ENCODE data around the gene UBE2Q2. TPM values are rescaled to one million over a fixed set of nuclear protein-coding genes. Genes with fewer than 3 reads are reported as not detected.

UBE2Q2 gene
- polyA plus RNA-seq, 1 of the 3 experiments (the other 2 are of a cell fraction): 14.5 TPM

GRCh38 chr15:75849167-75849566, 5.9 kb downstream of the UBE2Q2 start:
- H3F3A ChIP-seq (replicated peaks; ENCODE audit: insufficient read depth): no peaks in the 10 kb centered on the region
- 92% methylated on average over 1 of the region's 1 CpG for WGBS (ENCODE audit: low lambda C conversion rate)
- no peak overlapping the region for H3K4me3 ChIP-seq (ENCODE audit: low read depth in 2 of 2, low read length in 1 of 2)
- H3K36me3 ChIP-seq (replicated peaks in 1 of 2; ENCODE audit: control insufficient read depth in 1 of 2, insufficient read depth in 2 of 2, low read length in 1 of 2): peaks cover 1 to 19% of the 10 kb centered on the region in 2 experiments
- peaks cover 100% of the 10 kb centered on the region for H3K79me2 ChIP-seq (ENCODE audit: insufficient read depth)
- DNase-seq: no peak
- ChIA-PET CTCF (no interaction called here), POLR2A (no interaction called here)
- no peaks in the 10 kb centered on the region for H3K27me3 ChIP-seq (ENCODE audit: insufficient read depth)
- H3K4me1 ChIP-seq (ENCODE audit: control insufficient read depth in 1 of 2, insufficient read depth in 2 of 2, low read depth in 1 of 2, low read length in 1 of 2): peaks cover 8 to 12% of the 10 kb centered on the region in 2 experiments; a peak in 3 of 4 replicates
- H3K27ac ChIP-seq (ENCODE audit: low read depth in 2 of 2, low read length in 1 of 2): no peak overlapping the region
- no peak overlapping the region for H2AFZ ChIP-seq (ENCODE audit: low read depth)
- no peak for TF ChIP-seq TAF1 (IDR thresholded peaks at IDR 0.05; ENCODE audit: borderline replicate concordance, low read depth, low read length)
- TF ChIP-seq GABPA (IDR thresholded peaks at IDR 0.05; ENCODE audit: low read depth): no peak
- TF ChIP-seq MEF2A (IDR thresholded peaks at IDR 0.05; ENCODE audit: borderline replicate concordance, low read depth): no peak
- TF ChIP-seq YY1 (IDR thresholded peaks at IDR 0.05; ENCODE audit: low read depth): no peak
- no peak for TF ChIP-seq POLR2AphosphoS5 (IDR thresholded peaks at IDR 0.05; ENCODE audit: low read depth, low read length)
- no peak for TF ChIP-seq NFIC (IDR thresholded peaks at IDR 0.05; ENCODE audit: borderline replicate concordance)
- TF ChIP-seq IRF3 (IDR thresholded peaks at IDR 0.05; ENCODE audit: low read depth, low read length): no peak
- no peak for TF ChIP-seq USF1 (IDR thresholded peaks at IDR 0.05; ENCODE audit: borderline replicate concordance, low read depth)
- no peak for TF ChIP-seq ELF1 (IDR thresholded peaks at IDR 0.05)
- no peak for TF ChIP-seq SMC3 (IDR thresholded peaks at IDR 0.05; ENCODE audit: low read depth, low read length)
- TF ChIP-seq FOXM1 (IDR thresholded peaks at IDR 0.05; ENCODE audit: low read depth): no peak
- no peak for TF ChIP-seq TEAD4 (IDR thresholded peaks at IDR 0.05; ENCODE audit: borderline replicate concordance, insufficient read depth)
- no peak for TF ChIP-seq USF2 (IDR thresholded peaks at IDR 0.05; ENCODE audit: borderline replicate concordance, low read depth, low read length)
- no peak for TF ChIP-seq MAX (IDR thresholded peaks at IDR 0.05; ENCODE audit: low read depth)
- no peak for TF ChIP-seq NRF1 (IDR thresholded peaks at IDR 0.05; ENCODE audit: low read depth, low read length)
- no peak for TF ChIP-seq CHD2 (IDR thresholded peaks at IDR 0.05; ENCODE audit: low read length, partially characterized antibody)
- TF ChIP-seq FOSL2 (IDR thresholded peaks at IDR 0.05; ENCODE audit: borderline replicate concordance, low read depth): no peak
- no peak for TF ChIP-seq JUND (IDR thresholded peaks at IDR 0.05)
- no peak for TF ChIP-seq FOXJ3 (CRISPR knock-in tag; IDR thresholded peaks at IDR 0.05)
- no peaks in the 10 kb centered on the region for H3K9me2 ChIP-seq
- no peaks in the 10 kb centered on the region for H3K9me3 ChIP-seq
- H3K4me2 ChIP-seq: no peak overlapping the region
- H3K9ac ChIP-seq: no peak overlapping the region
- peaks cover 88% of the 10 kb centered on the region for H4K20me1 ChIP-seq (ENCODE audit: insufficient read depth)
